PC-9 (cell line): ENCODE results near the gene MCM6. TPM values are rescaled to one million over a fixed set of nuclear protein-coding genes. Genes with fewer than 3 reads are reported as not detected.

Experiments
- BruUV-seq: library from RNA; stranded (reverse); fragments of 400-500 nt; replicated peaks from 2 replicates; lab custom pipeline; 2021; lab: Mats Ljungman, UMichigan
- CTCF ChIA-PET: fragments of 300-600 bp; sonication (Branson Sonifier 250); formaldehyde crosslinking; loops from one replicate; lab custom pipeline; 2022; ENCODE audit warnings: antibody characterized with exemption; lab: Charles Lee
- POLR2A ChIA-PET: fragments of 300-600 bp; sonication (Branson Sonifier 250); formaldehyde crosslinking; loops from one replicate; lab custom pipeline; 2022; ENCODE audit warnings: antibody characterized with exemption; ENCODE audit not compliant: unreplicated experiment; lab: Charles Lee
- DNase-seq, 2 experiments: peaks; one replicate each; pipeline versions ENCODE4 v3.0.0 to v3.0.0-alpha.2; 2015 to 2022; ENCODE audit warnings: mixed read lengths in 1 of 2
- H2AFZ ChIP-seq: fragments of 200-600 bp; sonication (generic); 2 replicates; pipeline ENCODE4 v1.8.1; 2017; ENCODE audit warnings: antibody characterized with exemption
- H3F3A ChIP-seq: fragments of 200-600 bp; sonication (generic); 2 replicates; pipeline ENCODE4 v1.8.1; 2017; ENCODE audit warnings: antibody characterized with exemption, mild to moderate bottlenecking, low read depth; ENCODE audit not compliant: insufficient read depth
- H3K27ac ChIP-seq: fragments of 200-600 bp; sonication (generic); 2 replicates; pipeline ENCODE4 v1.6.1; 2016; ENCODE audit warnings: mixed run types
- H3K27me3 ChIP-seq: fragments of 200-600 bp; sonication (generic); 2 replicates; pipeline ENCODE4 v1.6.1; 2016; ENCODE audit warnings: low read depth, mixed run types; ENCODE audit not compliant: insufficient read depth
- H3K36me3 ChIP-seq: fragments of 200-600 bp; sonication (generic); 2 replicates; pipeline ENCODE4 v1.6.1; 2016; ENCODE audit warnings: low read depth, mixed run types
- H3K4me1 ChIP-seq: fragments of 200-600 bp; sonication (generic); replicated peaks from 2 replicates; pipeline ENCODE4 v1.6.1; 2016; ENCODE audit warnings: mixed run types; ENCODE audit not compliant: insufficient read depth
- H3K4me2 ChIP-seq: fragments of 200-600 bp; sonication (generic); 2 replicates; pipeline ENCODE4 v1.6.1; 2017; ENCODE audit warnings: mixed run types
- H3K4me3 ChIP-seq: fragments of 200-600 bp; sonication (generic); 2 replicates; pipeline ENCODE4 v1.6.1; 2016; ENCODE audit warnings: mixed run types
- H3K79me2 ChIP-seq: fragments of 200-600 bp; sonication (generic); 2 replicates; pipeline ENCODE4 v1.6.1; 2017; ENCODE audit warnings: low read depth, mixed run types
- H3K9me2 ChIP-seq: fragments of 200-600 bp; sonication (generic); 2 replicates; pipeline ENCODE4 v1.8.1; 2017; ENCODE audit warnings: mild to moderate bottlenecking; ENCODE audit not compliant: insufficient read depth
- H3K9me3 ChIP-seq: fragments of 200-600 bp; sonication (generic); 2 replicates; pipeline ENCODE4 v1.8.1; 2016; ENCODE audit warnings: low read depth; ENCODE audit not compliant: insufficient read depth
- H4K20me1 ChIP-seq: fragments of 200-600 bp; sonication (generic); 2 replicates; pipeline ENCODE4 v1.8.1; 2017; ENCODE audit not compliant: insufficient read depth
- EZH2 ChIP-seq: fragments of 200-600 bp; sonication (generic); IDR thresholded peaks from 2 replicates; pipeline ENCODE4 v1.8.0; 2017; ENCODE audit warnings: antibody characterized with exemption, low read depth
- intact Hi-C: fragments of 100-400 bp; cut with micrococcal nuclease; formaldehyde crosslinking; loops from one replicate; pipeline ENCODE4 v1.10.0; 2022; ENCODE audit not compliant: unreplicated experiment
- total RNA-seq: library from RNA; stranded (reverse); gene quantifications from 2 replicates; pipeline ENCODE4 v1.2.3, GENCODE V29; 2021
- TF ChIP-seq, protein P1 (sequence below): fragments of 200-600 bp; sonication (generic); conservative IDR thresholded peaks from 2 replicates; pipeline ENCODE4 v1.6.1; 2017; ENCODE audit warnings: mixed run types, antibody characterized with exemption, mild to moderate bottlenecking, moderate library complexity

MCM6 gene
- total RNA-seq, 1 experiment from 2014 or later, result 33.1 TPM

DNA sequence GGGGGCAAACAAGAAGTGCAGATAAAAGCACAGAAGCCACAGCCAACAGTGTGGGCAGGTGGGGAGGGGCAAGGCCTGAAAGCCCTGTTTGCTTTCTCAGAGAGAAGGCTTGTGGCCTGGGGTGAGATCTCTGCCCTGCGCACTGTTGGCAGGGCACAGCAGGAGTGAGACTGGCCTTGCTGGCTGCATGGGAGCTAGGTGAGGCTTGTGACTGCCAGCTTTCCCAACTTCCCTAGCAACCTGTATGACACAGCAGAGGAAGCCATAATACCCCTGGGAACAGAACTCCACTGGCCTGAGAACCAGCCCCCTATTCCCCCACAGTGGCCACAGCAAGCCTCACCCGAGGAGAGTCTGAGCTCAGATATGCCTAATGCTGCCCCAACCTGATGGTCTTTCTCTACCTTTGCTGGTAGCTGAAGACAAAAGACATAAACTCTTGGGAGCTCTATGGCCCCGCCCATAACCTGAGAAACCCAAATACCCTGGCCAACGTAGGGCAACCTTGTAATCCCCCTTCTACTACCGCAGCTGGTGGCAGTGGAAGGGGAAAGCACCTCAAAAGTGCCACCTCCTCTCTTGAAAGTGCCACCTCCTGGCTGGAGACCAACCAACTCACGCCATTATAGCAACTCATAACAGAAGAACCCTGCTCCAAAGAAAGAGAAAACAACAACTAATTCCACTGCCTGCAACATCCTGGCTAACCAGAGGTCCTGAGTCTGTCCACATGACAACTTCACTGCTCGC lies 83.7 kb downstream of the MCM6 start:
- H3K9me2 ChIP-seq, result no peaks in the 10 kb centered on the region
- BruUV-seq, result no TSS peak
- POLR2A ChIA-PET, result no interaction called here

GRCh38 chr2:135791418-135792190 lies 84.6 kb downstream of the MCM6 start:
- H3K27me3 ChIP-seq, result no peaks in the 10 kb centered on the region
- BruUV-seq, result no TSS peak
- H3K9me3 ChIP-seq, result no peaks in the 10 kb centered on the region
- no peaks in the 10 kb centered on the region for H4K20me1 ChIP-seq
- no peak for TF ChIP-seq EZH2
- TF ChIP-seq, protein P1, sequence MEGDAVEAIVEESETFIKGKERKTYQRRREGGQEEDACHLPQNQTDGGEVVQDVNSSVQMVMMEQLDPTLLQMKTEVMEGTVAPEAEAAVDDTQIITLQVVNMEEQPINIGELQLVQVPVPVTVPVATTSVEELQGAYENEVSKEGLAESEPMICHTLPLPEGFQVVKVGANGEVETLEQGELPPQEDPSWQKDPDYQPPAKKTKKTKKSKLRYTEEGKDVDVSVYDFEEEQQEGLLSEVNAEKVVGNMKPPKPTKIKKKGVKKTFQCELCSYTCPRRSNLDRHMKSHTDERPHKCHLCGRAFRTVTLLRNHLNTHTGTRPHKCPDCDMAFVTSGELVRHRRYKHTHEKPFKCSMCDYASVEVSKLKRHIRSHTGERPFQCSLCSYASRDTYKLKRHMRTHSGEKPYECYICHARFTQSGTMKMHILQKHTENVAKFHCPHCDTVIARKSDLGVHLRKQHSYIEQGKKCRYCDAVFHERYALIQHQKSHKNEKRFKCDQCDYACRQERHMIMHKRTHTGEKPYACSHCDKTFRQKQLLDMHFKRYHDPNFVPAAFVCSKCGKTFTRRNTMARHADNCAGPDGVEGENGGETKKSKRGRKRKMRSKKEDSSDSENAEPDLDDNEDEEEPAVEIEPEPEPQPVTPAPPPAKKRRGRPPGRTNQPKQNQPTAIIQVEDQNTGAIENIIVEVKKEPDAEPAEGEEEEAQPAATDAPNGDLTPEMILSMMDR, result no peak
- POLR2A ChIA-PET, result no interaction called here
- peaks cover 16% of the 10 kb centered on the region for H3F3A ChIP-seq
- CTCF ChIA-PET, result no interaction called here
- H3K4me3 ChIP-seq, result no peak overlapping the region
- no peaks in the 10 kb centered on the region for H3K9me2 ChIP-seq
- H3K79me2 ChIP-seq, result no peaks in the 10 kb centered on the region
- no peak overlapping the region for H3K4me2 ChIP-seq
- DNase-seq, result peak in 1 of 2 experiments; percentile 49
- intact Hi-C loops, result loop anchor here (5.0 kb wide), 1 partner anchor 789 kb away; no protein-coding TSS in a partner anchor
- H3K4me1 ChIP-seq, result peaks cover 23% of the 10 kb centered on the region
- no peak overlapping the region for H2AFZ ChIP-seq
- H3K36me3 ChIP-seq, result no peaks in the 10 kb centered on the region
- no peak overlapping the region for H3K27ac ChIP-seq

More for the DNA sequence above, 83.7 kb downstream of the MCM6 start:
- intact Hi-C loops, result loop anchor here (5.0 kb wide), 1 partner anchor 790 kb away; no protein-coding TSS in a partner anchor
- Histone ChIP-seq H3K27me3 (no peaks in the 10 kb centered on the region), H3K27ac (no peak overlapping the region), H3K9me3 (no peaks in the 10 kb centered on the region), H3K36me3 (no peaks in the 10 kb centered on the region), H2AFZ (no peak overlapping the region), H3K79me2 (no peaks in the 10 kb centered on the region), H3K4me1 (peaks cover 14% of the 10 kb centered on the region), H3K4me2 (no peak overlapping the region), H3F3A (peaks cover 7% of the 10 kb centered on the region), H4K20me1 (no peaks in the 10 kb centered on the region), H3K4me3 (no peak overlapping the region)
- CTCF ChIA-PET, result no interaction called here
- DNase-seq, result peak in 1 of 2 experiments; percentile 45
- TF ChIP-seq, protein P1, result no peak
- TF ChIP-seq EZH2, result no peak

DNA sequence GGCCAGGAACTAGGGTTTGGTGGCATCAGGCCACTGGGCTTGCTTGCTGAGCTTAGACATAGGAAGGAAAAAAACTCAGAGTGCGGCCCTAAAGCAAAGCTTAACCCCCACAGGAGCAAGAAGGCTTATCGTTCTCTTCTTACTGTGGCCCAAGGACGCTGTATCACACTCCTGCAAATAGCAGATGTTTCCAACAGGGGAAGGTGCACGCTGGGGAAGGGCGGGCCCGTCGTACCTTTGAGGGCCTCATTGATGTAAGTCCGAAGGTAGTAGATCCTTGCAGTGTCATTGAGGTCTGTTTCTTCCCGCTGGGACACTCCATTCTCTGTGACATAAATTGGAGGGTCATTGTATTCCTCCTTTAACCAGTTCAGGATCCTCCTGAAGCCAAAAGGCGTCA lies 85.8 kb downstream of the MCM6 start:
- DNase-seq, result no peak
- Histone ChIP-seq H2AFZ (no peak overlapping the region), H3K9me2 (no peaks in the 10 kb centered on the region), H3K9me3 (no peaks in the 10 kb centered on the region), H3K27me3 (no peaks in the 10 kb centered on the region), H3K4me2 (no peak overlapping the region), H4K20me1 (no peaks in the 10 kb centered on the region), H3K79me2 (no peaks in the 10 kb centered on the region), H3F3A (peaks cover 23% of the 10 kb centered on the region), H3K4me3 (no peak overlapping the region), H3K36me3 (peaks cover 4% of the 10 kb centered on the region; the same call in 1 of the 2 replicates), H3K4me1 (peaks cover 28% of the 10 kb centered on the region), H3K27ac (no peak overlapping the region)
- no peak for TF ChIP-seq EZH2
- TF ChIP-seq, protein P1, result no peak
- ChIA-PET CTCF (no interaction called here), POLR2A (interaction anchor here (0.6 kb wide), 1 partner anchor 92 kb away, joined by 3 read pairs; no protein-coding TSS in a partner anchor)
- intact Hi-C loops, result loop anchor here (5.0 kb wide), 1 partner anchor 788 kb away; no protein-coding TSS in a partner anchor
- no TSS peak for BruUV-seq

Other genes starting within 250 kb of the MCM6 start
- 75.6 and 95.0 TPM in 2 replicates for gene UBXN4, start 134.6 kb downstream of the MCM6 start, total RNA-seq
- not detected in 2 replicates for gene LCT, start 39.3 kb downstream of the MCM6 start, total RNA-seq
- 54.3 and 63.0 TPM in 2 replicates for gene DARS1, start 109.2 kb upstream of the MCM6 start, total RNA-seq
- 0.70 and 1.1 TPM in 2 replicates for gene CXCR4, start 241.7 kb upstream of the MCM6 start, total RNA-seq